Esophagus muscularis mucosa (tissue), 3 donors: ENCODE measurements around the gene TP53I3.

Experiments
- POLR2AphosphoS5 ChIP-seq, 2 donors: sonication (generic); formaldehyde crosslinking; IDR thresholded peaks; one replicate each; pipeline ENCODE4 v1.6.1; 2017; ENCODE audit warnings: antibody characterized with exemption in 2 of 2
- TF ChIP-seq, protein P1 (sequence below), 3 experiments: fragments of 200-600 bp in 2 of 3; fragments of 450-650 bp in 1 of 3; sonication (generic) in 2 of 3; IDR thresholded peaks; one replicate each; pipeline ENCODE4 v1.5.1; 2017 to 2019; ENCODE audit warnings: antibody characterized with exemption in 3 of 3, mild to moderate bottlenecking in 2 of 3, moderate library complexity in 1 of 3

DNA sequence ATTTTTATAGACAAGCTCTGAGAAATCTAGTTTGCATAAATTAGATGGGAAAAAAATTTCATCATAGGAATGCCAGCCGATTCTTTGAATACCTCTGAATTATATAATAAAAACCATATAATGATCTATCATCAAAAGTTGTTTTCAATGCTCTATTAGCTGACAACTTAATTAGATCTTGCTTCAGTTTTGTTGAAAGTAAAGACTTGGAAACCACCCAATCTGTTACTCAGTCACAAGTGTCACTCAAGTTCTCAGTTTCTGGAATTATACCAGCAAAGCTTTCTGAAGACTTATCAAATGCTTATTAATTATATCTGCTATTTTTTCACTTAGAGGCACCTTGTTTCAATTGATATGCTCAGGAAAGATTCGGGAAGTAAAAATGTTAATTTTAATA lies 17.4 kb upstream of the TP53I3 start:
- TF ChIP-seq, protein P1, sequence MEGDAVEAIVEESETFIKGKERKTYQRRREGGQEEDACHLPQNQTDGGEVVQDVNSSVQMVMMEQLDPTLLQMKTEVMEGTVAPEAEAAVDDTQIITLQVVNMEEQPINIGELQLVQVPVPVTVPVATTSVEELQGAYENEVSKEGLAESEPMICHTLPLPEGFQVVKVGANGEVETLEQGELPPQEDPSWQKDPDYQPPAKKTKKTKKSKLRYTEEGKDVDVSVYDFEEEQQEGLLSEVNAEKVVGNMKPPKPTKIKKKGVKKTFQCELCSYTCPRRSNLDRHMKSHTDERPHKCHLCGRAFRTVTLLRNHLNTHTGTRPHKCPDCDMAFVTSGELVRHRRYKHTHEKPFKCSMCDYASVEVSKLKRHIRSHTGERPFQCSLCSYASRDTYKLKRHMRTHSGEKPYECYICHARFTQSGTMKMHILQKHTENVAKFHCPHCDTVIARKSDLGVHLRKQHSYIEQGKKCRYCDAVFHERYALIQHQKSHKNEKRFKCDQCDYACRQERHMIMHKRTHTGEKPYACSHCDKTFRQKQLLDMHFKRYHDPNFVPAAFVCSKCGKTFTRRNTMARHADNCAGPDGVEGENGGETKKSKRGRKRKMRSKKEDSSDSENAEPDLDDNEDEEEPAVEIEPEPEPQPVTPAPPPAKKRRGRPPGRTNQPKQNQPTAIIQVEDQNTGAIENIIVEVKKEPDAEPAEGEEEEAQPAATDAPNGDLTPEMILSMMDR (IDR thresholded peaks at IDR 0.05) = no peak
- no peak for TF ChIP-seq POLR2AphosphoS5 (IDR thresholded peaks at IDR 0.05)
